Heart right ventricle (tissue), 16 donors: ENCODE data around the gene FASN. TPM values are rescaled to one million over a fixed set of nuclear protein-coding genes. Genes with fewer than 3 reads are reported as not detected.

Experiments
- ATAC-seq, 8 donors: fragments of 200-7000 bp; cut with Tn5 transposase; one replicate each; pipeline ENCODE4 v1.9.1; 2020; ENCODE audit warnings: mild to moderate bottlenecking in 8 of 8, moderate library complexity in 8 of 8, moderate number of reproducible peaks in 1 of 8
- DNase-seq, 2 donors: peaks; one replicate each; pipeline ENCODE4 v3.0.0-alpha.2; 2020
- H3K27ac ChIP-seq, 10 donors: fragments of 200-600 bp; sonication (generic) in 2 of 10; one replicate each; pipeline versions ENCODE4 v1.5.0 to v1.8.0; 2020 to 2022; ENCODE audit warnings: mild to moderate bottlenecking in 3 of 10
- H3K27me3 ChIP-seq, 7 donors: fragments of 200-600 bp; one replicate each; pipeline ENCODE4 v1.8.0; 2021 to 2022; ENCODE audit warnings: mild to moderate bottlenecking in 2 of 7
- H3K36me3 ChIP-seq, 9 donors: fragments of 200-600 bp; sonication (generic) in 1 of 9; one replicate each; pipeline versions ENCODE4 v1.5.0 to v1.8.0; 2020 to 2022; ENCODE audit warnings: mild to moderate bottlenecking in 2 of 9
- H3K4me1 ChIP-seq, 9 donors: fragments of 200-600 bp; sonication (generic) in 1 of 9; one replicate each; pipeline versions ENCODE4 v1.5.0 to v1.8.0; 2020 to 2022; ENCODE audit warnings: mild to moderate bottlenecking in 4 of 9
- H3K4me3 ChIP-seq, 10 donors: fragments of 200-600 bp; sonication (generic) in 2 of 10; one replicate each; pipeline versions ENCODE4 v1.5.0 to v1.8.0; 2020 to 2022; ENCODE audit warnings: mild to moderate bottlenecking in 7 of 10, moderate library complexity in 2 of 10
- H3K9me3 ChIP-seq, 11 donors: fragments of 200-600 bp in 10 of 11; sonication (generic) in 2 of 11; one replicate each; pipeline versions ENCODE4 v1.5.0 to v1.8.0; 2013 to 2022; ENCODE audit warnings: mild to moderate bottlenecking in 2 of 11, control low read depth in 1 of 11, moderate library complexity in 1 of 11
- WGBS, 2 donors: extraction: QIAGEN DNeasy Blood & Tissue Kit; methylation state at CpG; one replicate each; pipeline ENCODE4 v1.1.7; 2013; ENCODE audit warnings: inconsistent platforms in 1 of 2; 5-methylcytosine and 5-hydroxymethylcytosine counted together
- intact Hi-C, 10 donors: fragments of 100-400 bp; cut with DNase I; formaldehyde crosslinking; loops; one replicate each; pipeline versions ENCODE4 v1.11.1 to v1.14.2; 2022
- polyA plus RNA-seq, 2 donors: library from polyadenylated mRNA; stranded (reverse); fragments of 200-250 nt; gene quantifications; one replicate each; pipeline ENCODE4 v1.2.3, GENCODE V29; 2013
- total RNA-seq, 10 donors: library from RNA; stranded (reverse); fragmentation: NEBNext Ultra II Directional in 3 of 10; extraction: Animal tissue kit (Norgen Biotek cat#: 25700) in 3 of 10; gene quantifications; one replicate each; pipeline versions ENCODE4 v1.2.1 to v1.2.4, GENCODE V29; 2021 to 2023
- TF ChIP-seq, protein P1 (sequence below), 9 donors: fragments of 200-600 bp; sonication (generic) in 2 of 9; IDR thresholded peaks; one replicate each; pipeline versions ENCODE4 v1.5.0 to v1.8.0; 2021 to 2022; ENCODE audit warnings: antibody characterized with exemption in 9 of 9, mild to moderate bottlenecking in 5 of 9, moderate library complexity in 1 of 9
- donor health status: Arrhythmogenic right ventricular cardiomyopathy.
- donor health status: ischemic (EF 13 %, LVEDD 7.1; RV severe dilation, severe dysfunction).
- donor health status: healthy with polysubstance abuse.
- donor health status: DM: no; HTN: yes; CAD: no.
- donor health status: DM: no; HTN: no; CAD: no.
- donor health status: ischemic (EF 25% LVEDD 6.9; RV normal size, moderate dysfunction).
- donor health status: ischemic (EF 25% LVEDD 5.7; RV mildly dilated, moderate dysfunction).
- donor health status: healthy.
- donor health status: DM: yes; HTN: yes; CAD: no.
- donor health status: Ischemic cardiomyopathy.
- donor health status: ischemic (EF 35%, LVEDD 5.7; RV mildly dilated, moderate dysfunction).
- donor health status: nonischemic (EF 11% LVEDD 7.7; RV severe dilation, severe dysfunction).
- donor health status: DM: yes; HTN: yes; CAD: no.
- donor health status: PGD.
- donor health status: ischemic (EF 29% LVEDD 5.4; RV normal size, mild dysfunction).
- donor health status: nonischemic (EF 23%, LVEDD 6.1; RV moderate dilation, normal function).

The FASN gene
- total and polyA plus RNA-seq, 12 donors = 9.0 to 62.4 (median 20.4) TPM

DNA sequence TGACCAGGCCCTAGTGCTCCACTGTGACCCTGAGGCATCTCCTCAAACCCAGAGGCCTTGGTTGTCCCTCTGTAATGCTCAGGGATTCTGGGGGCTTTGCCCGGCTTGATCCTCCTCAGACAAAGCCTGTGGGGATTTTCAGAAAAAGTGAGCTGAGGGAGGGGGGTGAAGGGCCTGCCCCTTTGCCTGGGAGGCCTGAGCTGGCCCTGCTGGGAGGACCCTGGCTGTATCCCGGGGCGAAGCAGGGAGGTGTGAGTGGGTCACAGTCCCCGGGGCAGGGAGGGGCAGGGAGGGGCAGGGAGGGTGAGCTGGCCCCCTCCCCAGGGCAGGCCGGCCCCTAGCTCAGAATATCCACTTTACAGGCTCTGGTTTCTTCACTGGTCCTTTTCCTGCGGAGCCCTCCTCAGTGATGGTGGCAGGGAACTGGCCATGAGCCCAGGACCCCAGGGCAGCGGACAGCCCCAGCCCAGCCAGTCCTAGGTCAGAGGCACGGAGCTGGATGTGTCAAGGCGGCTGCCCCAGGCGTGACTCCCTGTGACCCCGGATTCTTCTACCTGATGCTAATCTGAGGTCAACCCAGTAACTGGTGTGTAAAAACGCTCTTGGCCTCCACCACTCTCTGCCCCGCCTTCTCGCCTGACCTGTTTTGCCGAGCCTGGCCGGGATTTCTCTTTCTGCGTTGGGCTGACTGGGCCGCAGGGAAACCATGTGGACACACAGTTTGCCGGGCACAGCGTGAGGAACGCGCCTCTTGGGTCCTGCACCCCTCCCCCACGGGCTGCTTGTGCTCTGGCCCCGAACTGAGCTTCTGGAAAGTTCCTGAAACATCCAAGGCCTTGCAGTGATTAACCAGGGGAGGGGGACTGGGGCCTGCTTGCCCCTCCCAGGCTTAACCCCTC is 5.8 kb upstream of the FASN start:
- H3K27ac ChIP-seq = peak overlapping the region in 7 of 10 donors; percentile 27 to 52 (median 39)
- 44 to 51% methylated on average over 24 of the region's 24 CpGs for WGBS, 2 donors
- intact Hi-C loops = loop anchor here in 2 of 10 donors (5.0 to 10.0 kb wide), 2 partner anchors 59 to 72 kb away; partner anchors contain the start of gene RAC3 (in 1 of the 2)
- peaks cover 15 to 62% (median 46%) of the 10 kb centered on the region in 9 donors for H3K4me1 ChIP-seq
- no peaks in the 10 kb centered on the region for H3K36me3 ChIP-seq
- H3K4me3 ChIP-seq = no peak overlapping the region
- H3K9me3 ChIP-seq = no peaks in the 10 kb centered on the region
- TF ChIP-seq, protein P1, sequence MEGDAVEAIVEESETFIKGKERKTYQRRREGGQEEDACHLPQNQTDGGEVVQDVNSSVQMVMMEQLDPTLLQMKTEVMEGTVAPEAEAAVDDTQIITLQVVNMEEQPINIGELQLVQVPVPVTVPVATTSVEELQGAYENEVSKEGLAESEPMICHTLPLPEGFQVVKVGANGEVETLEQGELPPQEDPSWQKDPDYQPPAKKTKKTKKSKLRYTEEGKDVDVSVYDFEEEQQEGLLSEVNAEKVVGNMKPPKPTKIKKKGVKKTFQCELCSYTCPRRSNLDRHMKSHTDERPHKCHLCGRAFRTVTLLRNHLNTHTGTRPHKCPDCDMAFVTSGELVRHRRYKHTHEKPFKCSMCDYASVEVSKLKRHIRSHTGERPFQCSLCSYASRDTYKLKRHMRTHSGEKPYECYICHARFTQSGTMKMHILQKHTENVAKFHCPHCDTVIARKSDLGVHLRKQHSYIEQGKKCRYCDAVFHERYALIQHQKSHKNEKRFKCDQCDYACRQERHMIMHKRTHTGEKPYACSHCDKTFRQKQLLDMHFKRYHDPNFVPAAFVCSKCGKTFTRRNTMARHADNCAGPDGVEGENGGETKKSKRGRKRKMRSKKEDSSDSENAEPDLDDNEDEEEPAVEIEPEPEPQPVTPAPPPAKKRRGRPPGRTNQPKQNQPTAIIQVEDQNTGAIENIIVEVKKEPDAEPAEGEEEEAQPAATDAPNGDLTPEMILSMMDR (IDR thresholded peaks at IDR 0.05) = no peak
- no peaks in the 10 kb centered on the region for H3K27me3 ChIP-seq
- ATAC-seq = peak in 6 of 8 donors; percentile 2 to 25 (median 15)
- DNase-seq = peak in 1 of 2 donors; percentile 57

- Histone ChIP-seq H3K9me3 (no peaks in the 10 kb centered on the region), H3K4me1 (peaks cover 15 to 60% (median 48%) of the 10 kb centered on the region in 9 donors), H3K27me3 (no peaks in the 10 kb centered on the region), H3K27ac (peak overlapping the region in 1 of 10 donors; percentile 45), H3K36me3 (no peaks in the 10 kb centered on the region), H3K4me3 (no peak overlapping the region)
- intact Hi-C loops = loop anchor here in 2 of 10 donors (5.0 to 10.0 kb wide), 2 partner anchors 57 to 70 kb away; partner anchors contain the start of gene RAC3 (in 1 of the 2)
- ATAC-seq (no peak), DNase-seq (peak in 1 of 2 donors; percentile 16)
- TF ChIP-seq, protein P1 (IDR thresholded peaks at IDR 0.05) = no peak
- WGBS, 2 donors = 71 to 79% methylated on average over 18 of the region's 18 CpGs
Measured at GRCh38 chr17:82101767-82102679, 4.0 kb upstream of the FASN start.

GRCh38 chr17:82101301-82101715 is 3.3 kb upstream of the FASN start:
- DNase-seq (peak in 1 of 2 donors; percentile 26), ATAC-seq (peak in 1 of 8 donors; percentile 3)
- peak overlapping the region in 5 of 10 donors; percentile 18 to 45 (median 30) for H3K27ac ChIP-seq
- TF ChIP-seq, protein P1 (IDR thresholded peaks at IDR 0.05) = no peak
- H3K27me3 ChIP-seq = no peaks in the 10 kb centered on the region
- 56 to 65% methylated on average over 10 of the region's 10 CpGs for WGBS, 2 donors
- no peaks in the 10 kb centered on the region for H3K9me3 ChIP-seq
- no peak overlapping the region for H3K4me3 ChIP-seq
- H3K36me3 ChIP-seq = peaks cover 0 to under 1% (median 0%) of the 10 kb centered on the region in 9 donors
- intact Hi-C loops = loop anchor here in 2 of 10 donors (5.0 to 10.0 kb wide), 2 partner anchors 57 to 69 kb away; partner anchors contain the start of gene RAC3 (in 1 of the 2)
- H3K4me1 ChIP-seq = peaks cover 15 to 60% (median 47%) of the 10 kb centered on the region in 9 donors
